A673 (cell line): Measurements from ENCODE around the gene HSPB2. TPM values are rescaled to one million over a fixed set of nuclear protein-coding genes. Genes with fewer than 3 reads are reported as not detected.

Source experiments
- BruUV-seq: library from RNA; stranded (reverse); fragments of 400-500 nt; replicated peaks from 2 replicates; lab custom pipeline; 2021; lab: Mats Ljungman, UMichigan
- CTCF ChIA-PET: fragments of 300-600 bp; sonication (Branson Sonifier 250); formaldehyde crosslinking; loops from one replicate; lab custom pipeline; 2022; ENCODE audit warnings: antibody characterized with exemption; lab: Charles Lee
- POLR2A ChIA-PET: fragments of 300-600 bp; sonication (Branson Sonifier 250); formaldehyde crosslinking; loops from one replicate; lab custom pipeline; 2022; ENCODE audit warnings: antibody characterized with exemption; ENCODE audit not compliant: low non-redundant PET; lab: Charles Lee
- DNase-seq: peaks from one replicate; pipeline ENCODE4 v3.0.0-alpha.2; 2015; ENCODE audit warnings: low spot score
- H3K27ac ChIP-seq: fragments of 200-600 bp; sonication (generic); 2 replicates; pipeline ENCODE4 v1.5.1; 2016; ENCODE audit warnings: mixed run types, low read depth, mild to moderate bottlenecking, mixed read lengths, antibody characterized with exemption, low read length; ENCODE audit not compliant: poor library complexity, severe bottlenecking
- H3K27me3 ChIP-seq: fragments of 200-600 bp; sonication (generic); replicated peaks from 2 replicates; pipeline ENCODE4 v1.6.1; 2017; ENCODE audit warnings: mixed run types, low read depth, mild to moderate bottlenecking, mixed read lengths, antibody characterized with exemption, low read length; ENCODE audit not compliant: insufficient read depth, poor library complexity
- H3K36me3 ChIP-seq: fragments of 200-600 bp; sonication (generic); 2 replicates; pipeline ENCODE4 v1.6.1; 2016; ENCODE audit warnings: mixed run types, mild to moderate bottlenecking, mixed read lengths, antibody characterized with exemption, low read length; ENCODE audit not compliant: insufficient read depth, poor library complexity, severe bottlenecking
- H3K4me1 ChIP-seq: fragments of 200-600 bp; sonication (generic); 2 replicates; pipeline ENCODE4 v1.6.1; 2017; ENCODE audit warnings: mixed run types, mild to moderate bottlenecking, mixed read lengths, antibody characterized with exemption, low read length; ENCODE audit not compliant: insufficient read depth, poor library complexity, severe bottlenecking
- H3K4me3 ChIP-seq: fragments of 200-600 bp; sonication (generic); 2 replicates; pipeline ENCODE4 v1.5.1; 2016; ENCODE audit warnings: low read depth, mixed run types, mild to moderate bottlenecking, mixed read lengths, low read length; ENCODE audit not compliant: poor library complexity, severe bottlenecking
- H3K9me3 ChIP-seq: fragments of 200-600 bp; sonication (generic); 2 replicates; pipeline ENCODE4 v1.6.1; 2016; ENCODE audit warnings: mixed run types, low read depth, mild to moderate bottlenecking, mixed read lengths, antibody characterized with exemption, low read length; ENCODE audit not compliant: poor library complexity, severe bottlenecking
- CTCF ChIP-seq: fragments of 300-800, 200-600 bp; sonication (generic); conservative IDR thresholded peaks from 2 replicates; pipeline ENCODE4 v1.5.1; 2017; ENCODE audit warnings: low read depth, mild to moderate bottlenecking, antibody characterized with exemption, low read length, moderate library complexity, mixed read lengths
- EZH2 ChIP-seq: fragments of 200-600 bp; sonication (generic); IDR thresholded peaks from 2 replicates; pipeline ENCODE4 v1.6.1; 2017; ENCODE audit warnings: borderline replicate concordance, low read depth, mild to moderate bottlenecking, mixed read lengths, antibody characterized with exemption, low read length; ENCODE audit not compliant: poor library complexity, severe bottlenecking
- intact Hi-C: fragments of 100-400 bp; cut with micrococcal nuclease; formaldehyde crosslinking; loops from one replicate; pipeline ENCODE4 v1.10.0; 2022; ENCODE audit not compliant: unreplicated experiment
- total RNA-seq: library from RNA; stranded (reverse); gene quantifications from 2 replicates; pipeline ENCODE4 v1.2.3, GENCODE V29; 2021

Gene HSPB2
- total RNA-seq, 1 experiment from 2014 or later: not detected

GRCh38 chr11:111941963-111942362 is 29.4 kb downstream of the HSPB2 start:
- intact Hi-C loops: no loop called here
- DNase-seq: no peak
- Histone ChIP-seq H3K4me1 (peaks cover 29% of the 10 kb centered on the region), H3K4me3 (no peak overlapping the region), H3K27ac (no peak overlapping the region), H3K27me3 (no peaks in the 10 kb centered on the region), H3K9me3 (no peaks in the 10 kb centered on the region), H3K36me3 (no peaks in the 10 kb centered on the region)
- CTCF ChIA-PET: no interaction called here
- TF ChIP-seq CTCF (no peak), EZH2 (no peak)
- POLR2A ChIA-PET: no interaction called here
- BruUV-seq: no TSS peak

- no peak overlapping the region for H3K27ac ChIP-seq
- no peaks in the 10 kb centered on the region for H3K27me3 ChIP-seq
- no peaks in the 10 kb centered on the region for H3K36me3 ChIP-seq
- BruUV-seq: no TSS peak
- ChIA-PET POLR2A (no interaction called here), CTCF (no interaction called here)
- TF ChIP-seq CTCF (no peak), EZH2 (no peak)
- intact Hi-C loops: no loop called here
- H3K4me1 ChIP-seq: peaks cover 25% of the 10 kb centered on the region
- H3K4me3 ChIP-seq: no peak overlapping the region
- no peaks in the 10 kb centered on the region for H3K9me3 ChIP-seq
- DNase-seq: no peak
Measured at GRCh38 chr11:111942829-111943228, 30.3 kb downstream of the HSPB2 start.

GRCh38 chr11:111944139-111944538 is 31.6 kb downstream of the HSPB2 start:
- ChIA-PET POLR2A (no interaction called here), CTCF (no interaction called here)
- no peak overlapping the region for H3K4me3 ChIP-seq
- H3K27me3 ChIP-seq: no peaks in the 10 kb centered on the region
- TF ChIP-seq CTCF (no peak), EZH2 (no peak)
- DNase-seq: no peak
- no peak overlapping the region for H3K27ac ChIP-seq
- H3K9me3 ChIP-seq: no peaks in the 10 kb centered on the region
- intact Hi-C loops: no loop called here
- H3K36me3 ChIP-seq: no peaks in the 10 kb centered on the region
- no TSS peak for BruUV-seq
- peaks cover 12% of the 10 kb centered on the region for H3K4me1 ChIP-seq
